ENCODE data around the gene TNFRSF9.

GRCh38 chr1:7942214-7942921 lies 1.7 kb upstream of the TNFRSF9 start:
- TF ChIP-seq CTCF (IDR thresholded peaks at IDR 0.05) (peak in 2 of 3 experiments; percentile 12 to 52), POLR2A (IDR thresholded peaks at IDR 0.05; ENCODE audit: low read depth) (no peak), EP300 (IDR thresholded peaks at IDR 0.05) (no peak), POLR2AphosphoS5 (IDR thresholded peaks at IDR 0.05) (no peak)
